Cardiac septum (tissue), 1 donor: ENCODE measurements around the gene FEM1C. TPM values are rescaled to one million over a fixed set of nuclear protein-coding genes. Genes with fewer than 3 reads are reported as not detected.

Source experiments
- DNase-seq: peaks from one replicate; pipeline ENCODE4 v3.0.0-alpha.2; 2020; ENCODE audit warnings: low spot score
- intact Hi-C: fragments of 100-400 bp; cut with DNase I; formaldehyde crosslinking; loops from one replicate; pipeline ENCODE4 v1.14.0; 2022
- total RNA-seq: library from RNA; stranded (reverse); fragmentation: NEBNext Ultra II Directional; extraction: Animal tissue kit (Norgen Biotek cat#: 25700); gene quantifications from one replicate; pipeline ENCODE4 v1.2.1, GENCODE V29; 2021
- donor health status: DM: no; HTN: no; CAD: no.

Gene FEM1C
- total RNA-seq, 1 donor from 2014 or later, result 56.1 TPM

GRCh38 chr5:115561176-115561575 lies 16.6 kb upstream of the FEM1C start:
- intact Hi-C loops, result no loop called here
- DNase-seq, result no peak

- DNase-seq, result no peak
- intact Hi-C loops, result no loop called here
These were observed 14.9 kb upstream of the FEM1C start for GRCh38 chr5:115559524-115559923.

GRCh38 chr5:115558388-115558956 lies 13.9 kb upstream of the FEM1C start:
- intact Hi-C loops, result no loop called here

GRCh38 chr5:115557667-115558387 lies 13.3 kb upstream of the FEM1C start:
- DNase-seq, result no peak
- intact Hi-C loops, result no loop called here

More at GRCh38 chr5:115558388-115558956, 13.9 kb upstream of the FEM1C start:
- DNase-seq, result no peak

- intact Hi-C loops, result no loop called here
- DNase-seq, result no peak
These were observed 11.7 kb upstream of the FEM1C start for GRCh38 chr5:115556276-115556675.

- DNase-seq, result no peak
- intact Hi-C loops, result no loop called here
These were observed 10.6 kb upstream of the FEM1C start for GRCh38 chr5:115555084-115555633.

- no peak for DNase-seq
- intact Hi-C loops, result no loop called here
These were observed 8.5 kb upstream of the FEM1C start for GRCh38 chr5:115553082-115553481.

GRCh38 chr5:115551415-115551814 lies 6.8 kb upstream of the FEM1C start:
- intact Hi-C loops, result no loop called here
- no peak for DNase-seq

- DNase-seq, result no peak
- intact Hi-C loops, result loop anchor here (10.0 kb wide), 1 partner anchor 286 kb away; no protein-coding TSS in a partner anchor
These were observed 4.6 kb upstream of the FEM1C start for GRCh38 chr5:115549154-115549553.

GRCh38 chr5:115548683-115549082 lies 4.1 kb upstream of the FEM1C start:
- DNase-seq, result no peak
- intact Hi-C loops, result loop anchor here (10.0 kb wide), 1 partner anchor 286 kb away; no protein-coding TSS in a partner anchor

- DNase-seq, result no peak
- intact Hi-C loops, result loop anchor here (2.0 to 10.0 kb wide), 4 partner anchors 81 to 289 kb away; partner anchors contain the start of gene TMED7
These were observed 842 bp upstream of the FEM1C start for GRCh38 chr5:115545351-115545882.

GRCh38 chr5:115544043-115544435 lies 536 bp downstream of the FEM1C start:
- intact Hi-C loops, result loop anchor here (1.0 to 10.0 kb wide), 5 partner anchors 83 to 291 kb away; partner anchors contain the start of gene TMED7
- peak; percentile 84 for DNase-seq

- intact Hi-C loops, result loop anchor here (1.0 to 10.0 kb wide), 5 partner anchors 83 to 291 kb away; partner anchors contain the start of gene TMED7
- DNase-seq, result no peak
These were observed 1.1 kb downstream of the FEM1C start for GRCh38 chr5:115543365-115544042.

- DNase-seq, result no peak
- intact Hi-C loops, result loop anchor here (10.0 kb wide), 1 partner anchor 292 kb away; no protein-coding TSS in a partner anchor
These were observed 1.8 kb downstream of the FEM1C start for GRCh38 chr5:115542651-115543364.

- DNase-seq, result no peak
- intact Hi-C loops, result loop anchor here (10.0 kb wide), 1 partner anchor 293 kb away; no protein-coding TSS in a partner anchor
These were observed 2.5 kb downstream of the FEM1C start for GRCh38 chr5:115542086-115542485.

GRCh38 chr5:115541611-115542010 lies 3.0 kb downstream of the FEM1C start:
- no peak for DNase-seq
- intact Hi-C loops, result loop anchor here (10.0 kb wide), 1 partner anchor 293 kb away; no protein-coding TSS in a partner anchor

- intact Hi-C loops, result no loop called here
- no peak for DNase-seq
These were observed 9.0 kb downstream of the FEM1C start for GRCh38 chr5:115535479-115536035.

GRCh38 chr5:115532517-115532916 lies 12.1 kb downstream of the FEM1C start:
- intact Hi-C loops, result no loop called here

More at GRCh38 chr5:115532517-115532916, 12.1 kb downstream of the FEM1C start:
- no peak for DNase-seq
